Left ventricle myocardium inferior (tissue), 1 donor: ENCODE results near the gene C1QL3. TPM values are rescaled to one million over a fixed set of nuclear protein-coding genes. Genes with fewer than 3 reads are reported as not detected.

Experiments used
- DNase-seq: peaks from one replicate; pipeline ENCODE4 v3.0.0-alpha.2; 2020
- H3K27ac ChIP-seq: fragments of 200-600 bp; replicated peaks from 2 replicates; pipeline ENCODE4 v1.8.0; 2021
- H3K27me3 ChIP-seq: fragments of 200-600 bp; 2 replicates; pipeline ENCODE4 v1.8.0; 2021; ENCODE audit warnings: low read depth
- H3K36me3 ChIP-seq: fragments of 200-600 bp; 2 replicates; pipeline ENCODE4 v1.8.0; 2021
- H3K4me1 ChIP-seq: fragments of 200-600 bp; 2 replicates; pipeline ENCODE4 v1.8.0; 2021
- H3K4me3 ChIP-seq: fragments of 200-600 bp; 2 replicates; pipeline ENCODE4 v1.8.0; 2021; ENCODE audit warnings: mild to moderate bottlenecking, moderate library complexity
- H3K9me3 ChIP-seq: fragments of 200-600 bp; replicated peaks from 2 replicates; pipeline ENCODE4 v1.8.0; 2021
- intact Hi-C: fragments of 100-400 bp; cut with micrococcal nuclease; formaldehyde crosslinking; loops from one replicate; pipeline ENCODE4 v1.11.0; 2022
- total RNA-seq: library from RNA; stranded (reverse); fragmentation: NEBNext Ultra II Directional; extraction: Animal tissue kit (Norgen Biotek cat#: 25700); gene quantifications from one replicate; pipeline ENCODE4 v1.2.1, GENCODE V29; 2021
- TF ChIP-seq, protein P1 (sequence below): fragments of 200-600 bp; IDR thresholded peaks from 2 replicates; pipeline ENCODE4 v1.8.0; 2021; ENCODE audit warnings: antibody characterized with exemption, mild to moderate bottlenecking, borderline replicate concordance
- donor health status: DM: no; HTN: yes; CAD: no; lungs with severe emphysema.

Gene C1QL3
- total RNA-seq, 1 donor from 2014 or later, result not detected

DNA sequence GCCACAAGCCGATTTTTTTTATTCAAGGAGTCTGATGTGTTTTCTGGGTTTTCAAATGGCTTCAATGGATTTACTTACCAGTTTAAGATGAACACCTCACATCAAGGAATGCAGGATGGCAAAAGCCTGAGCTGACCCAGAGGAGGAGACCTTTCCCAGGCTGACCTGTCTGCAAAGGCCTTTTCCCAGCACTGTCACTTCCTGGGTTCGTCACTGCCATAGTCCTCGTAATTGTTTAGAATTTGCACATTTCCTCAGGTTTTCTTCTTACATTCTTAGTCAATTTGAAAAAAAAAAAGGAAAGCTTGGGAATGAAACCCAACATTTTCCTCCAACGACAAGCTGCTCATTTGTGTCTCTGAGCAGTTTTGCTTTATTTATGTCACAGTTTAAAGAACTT lies 42.9 kb downstream of the C1QL3 start:
- H3K4me1 ChIP-seq, result peaks cover 10% of the 10 kb centered on the region
- H3K36me3 ChIP-seq, result no peaks in the 10 kb centered on the region
- H3K27me3 ChIP-seq, result no peaks in the 10 kb centered on the region
- no peak for DNase-seq
- H3K9me3 ChIP-seq, result no peaks in the 10 kb centered on the region
- TF ChIP-seq, protein P1, sequence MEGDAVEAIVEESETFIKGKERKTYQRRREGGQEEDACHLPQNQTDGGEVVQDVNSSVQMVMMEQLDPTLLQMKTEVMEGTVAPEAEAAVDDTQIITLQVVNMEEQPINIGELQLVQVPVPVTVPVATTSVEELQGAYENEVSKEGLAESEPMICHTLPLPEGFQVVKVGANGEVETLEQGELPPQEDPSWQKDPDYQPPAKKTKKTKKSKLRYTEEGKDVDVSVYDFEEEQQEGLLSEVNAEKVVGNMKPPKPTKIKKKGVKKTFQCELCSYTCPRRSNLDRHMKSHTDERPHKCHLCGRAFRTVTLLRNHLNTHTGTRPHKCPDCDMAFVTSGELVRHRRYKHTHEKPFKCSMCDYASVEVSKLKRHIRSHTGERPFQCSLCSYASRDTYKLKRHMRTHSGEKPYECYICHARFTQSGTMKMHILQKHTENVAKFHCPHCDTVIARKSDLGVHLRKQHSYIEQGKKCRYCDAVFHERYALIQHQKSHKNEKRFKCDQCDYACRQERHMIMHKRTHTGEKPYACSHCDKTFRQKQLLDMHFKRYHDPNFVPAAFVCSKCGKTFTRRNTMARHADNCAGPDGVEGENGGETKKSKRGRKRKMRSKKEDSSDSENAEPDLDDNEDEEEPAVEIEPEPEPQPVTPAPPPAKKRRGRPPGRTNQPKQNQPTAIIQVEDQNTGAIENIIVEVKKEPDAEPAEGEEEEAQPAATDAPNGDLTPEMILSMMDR, result no peak
- intact Hi-C loops, result no loop called here
- no peak overlapping the region for H3K4me3 ChIP-seq
- no peak overlapping the region for H3K27ac ChIP-seq

DNA sequence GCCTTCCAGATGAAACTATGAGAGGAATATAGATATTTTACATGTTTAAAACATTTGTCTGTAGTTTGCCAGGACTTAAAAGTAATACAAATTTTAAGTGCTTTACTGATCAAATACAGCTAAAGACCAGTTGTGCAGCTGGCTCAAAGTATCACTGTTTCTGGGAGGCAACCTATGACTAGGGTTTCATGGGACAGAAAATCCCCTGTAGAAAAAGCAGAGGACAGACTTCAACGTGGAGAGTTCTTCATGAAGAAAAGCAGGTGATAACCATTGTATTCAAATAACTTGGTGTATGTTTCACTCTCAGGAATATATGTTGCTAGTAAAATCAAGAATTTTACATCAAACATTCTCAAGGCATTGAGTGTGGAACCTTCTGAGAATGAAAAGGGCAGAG lies 43.9 kb downstream of the C1QL3 start:
- H3K4me3 ChIP-seq, result no peak overlapping the region

DNA sequence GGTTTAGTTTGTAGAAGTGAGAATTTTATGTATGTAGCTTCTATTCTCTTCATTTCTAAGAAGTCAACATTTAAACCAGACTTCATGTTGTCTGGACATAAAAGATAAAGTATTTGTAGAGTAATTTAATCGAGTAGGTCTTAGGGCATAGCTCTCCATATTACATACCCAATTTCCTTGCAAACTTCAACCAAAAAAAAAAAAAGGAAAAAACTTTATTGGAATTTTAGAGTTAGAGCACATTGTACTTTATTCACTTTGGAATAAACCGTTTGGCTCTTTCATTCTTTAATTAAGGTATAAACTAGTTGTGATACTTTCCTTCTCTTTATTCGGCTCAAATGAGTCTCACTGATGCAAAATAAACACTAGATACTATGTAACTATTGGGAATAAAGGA lies 48.9 kb downstream of the C1QL3 start:
- H3K9me3 ChIP-seq, result no peaks in the 10 kb centered on the region
- H3K36me3 ChIP-seq, result no peaks in the 10 kb centered on the region
- H3K27ac ChIP-seq, result no peak overlapping the region
- intact Hi-C loops, result no loop called here
- DNase-seq, result no peak
- no peaks in the 10 kb centered on the region for H3K27me3 ChIP-seq
- H3K4me1 ChIP-seq, result no peaks in the 10 kb centered on the region
- H3K4me3 ChIP-seq, result no peak overlapping the region
- TF ChIP-seq, protein P1, result no peak

More for the DNA sequence above, 43.9 kb downstream of the C1QL3 start:
- Histone ChIP-seq H3K27ac (no peak overlapping the region), H3K4me1 (peaks cover 10% of the 10 kb centered on the region), H3K36me3 (no peaks in the 10 kb centered on the region), H3K9me3 (no peaks in the 10 kb centered on the region), H3K27me3 (no peaks in the 10 kb centered on the region)
- TF ChIP-seq, protein P1, result no peak
- DNase-seq, result no peak
- intact Hi-C loops, result no loop called here

DNA sequence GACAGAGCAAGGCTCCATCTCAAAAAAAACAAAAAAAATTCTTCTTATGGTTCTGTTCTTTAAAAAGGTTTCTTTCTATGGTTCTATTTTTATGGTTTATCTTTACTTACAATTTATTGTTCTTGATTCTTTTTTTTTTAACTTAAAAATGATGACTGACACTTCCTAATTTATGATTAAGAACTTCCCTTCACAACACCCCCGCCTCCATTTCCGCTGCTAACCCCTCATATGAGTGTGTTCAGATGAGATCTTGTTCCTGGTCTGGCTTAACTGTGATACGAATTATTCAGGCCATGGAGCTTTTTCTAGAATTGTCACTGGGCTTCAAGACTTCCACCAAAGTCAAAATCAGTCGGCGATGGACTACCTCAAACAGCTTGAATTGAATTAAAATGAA lies 50.9 kb downstream of the C1QL3 start:
- no peaks in the 10 kb centered on the region for H3K36me3 ChIP-seq
- no peak overlapping the region for H3K4me3 ChIP-seq
- no peaks in the 10 kb centered on the region for H3K27me3 ChIP-seq
- TF ChIP-seq, protein P1, result no peak
- H3K9me3 ChIP-seq, result no peaks in the 10 kb centered on the region
- intact Hi-C loops, result no loop called here
- DNase-seq, result no peak
- H3K27ac ChIP-seq, result no peak overlapping the region
- no peaks in the 10 kb centered on the region for H3K4me1 ChIP-seq

DNA sequence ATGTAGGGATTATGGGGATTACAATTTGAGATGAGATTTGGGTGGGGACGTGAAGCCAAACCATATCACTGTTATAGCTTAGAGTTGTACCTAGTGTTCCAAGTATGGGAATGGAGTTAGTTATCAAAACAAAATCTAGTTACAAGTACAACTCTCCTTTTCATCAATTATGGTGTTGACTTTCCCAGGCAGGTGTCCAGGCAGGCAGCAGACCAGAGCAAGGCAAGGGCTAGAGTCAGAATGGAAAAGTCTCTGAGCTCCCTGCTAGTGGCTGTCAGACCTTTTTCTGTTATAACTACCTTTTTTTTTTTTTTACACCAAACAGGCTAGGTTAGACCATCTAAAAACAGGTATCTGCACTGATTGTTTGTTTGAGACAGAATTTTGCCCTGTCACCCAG lies 55.7 kb downstream of the C1QL3 start:
- TF ChIP-seq, protein P1, result no peak
- no peaks in the 10 kb centered on the region for H3K27me3 ChIP-seq
- intact Hi-C loops, result no loop called here
- DNase-seq, result no peak
- no peaks in the 10 kb centered on the region for H3K9me3 ChIP-seq
- no peaks in the 10 kb centered on the region for H3K36me3 ChIP-seq
- H3K4me3 ChIP-seq, result no peak overlapping the region
- no peak overlapping the region for H3K27ac ChIP-seq
- no peaks in the 10 kb centered on the region for H3K4me1 ChIP-seq

Other genes starting within 250 kb of the C1QL3 start
- 16.3 TPM for gene PTER, start 84.9 kb downstream of the C1QL3 start, total RNA-seq